Upper lobe of left lung (tissue), 6 donors: Measurements from ENCODE around the gene PNPLA7. TPM values are rescaled to one million over a fixed set of nuclear protein-coding genes. Genes with fewer than 3 reads are reported as not detected.

Source experiments
- ATAC-seq, 2 donors: fragments of 200-7000 bp; cut with Tn5 transposase; one replicate each; pipeline ENCODE4 v1.9.1; 2022; ENCODE audit warnings: mild to moderate bottlenecking in 2 of 2, moderate library complexity in 2 of 2; ENCODE audit not compliant: low FRiP score in 2 of 2
- DNase-seq, 2 donors: peaks; one replicate each; pipeline ENCODE4 v3.0.0-alpha.2; 2019 to 2020
- H3K27ac ChIP-seq, 4 donors: fragments of 200-600 bp; sonication (generic); one replicate each; pipeline ENCODE4 v1.5.1; 2016 to 2019
- H3K27me3 ChIP-seq, 4 donors: fragments of 200-600 bp; sonication (generic); one replicate each; pipeline ENCODE4 v1.5.1; 2017 to 2019
- H3K36me3 ChIP-seq, 4 donors: fragments of 200-600 bp; sonication (generic); one replicate each; pipeline ENCODE4 v1.5.1; 2016 to 2019
- H3K4me1 ChIP-seq, 4 donors: fragments of 200-600 bp; sonication (generic); one replicate each; pipeline ENCODE4 v1.5.1; 2018 to 2019
- H3K4me3 ChIP-seq, 4 donors: fragments of 200-600 bp; sonication (generic); one replicate each; pipeline ENCODE4 v1.5.1; 2017 to 2019; ENCODE audit warnings: mild to moderate bottlenecking in 2 of 4, moderate library complexity in 1 of 4
- H3K9me3 ChIP-seq, 4 donors: fragments of 200-600 bp; sonication (generic); one replicate each; pipeline ENCODE4 v1.5.1; 2018 to 2019
- EP300 ChIP-seq, 4 donors: sonication (generic); formaldehyde crosslinking; IDR thresholded peaks; one replicate each; pipeline ENCODE4 v1.5.1; 2017; ENCODE audit warnings: antibody characterized with exemption in 4 of 4, control low read depth in 2 of 4
- POLR2A ChIP-seq, 4 donors: fragments of 450-650 bp; IDR thresholded peaks; one replicate each; pipeline ENCODE4 v1.5.1; 2016 to 2017; ENCODE audit warnings: antibody characterized with exemption in 4 of 4, mild to moderate bottlenecking in 2 of 4
- POLR2AphosphoS5 ChIP-seq, 2 donors: sonication (generic); formaldehyde crosslinking; IDR thresholded peaks; one replicate each; pipeline ENCODE4 v1.5.1; 2017; ENCODE audit warnings: antibody characterized with exemption in 2 of 2
- WGBS, 2 donors: methylation state at CpG; one replicate each; pipeline ENCODE4 v1.1.5; 2017 to 2018; 5-methylcytosine and 5-hydroxymethylcytosine counted together
- total RNA-seq, 6 donors: library from RNA; depleted of rRNA in 4 of 6; stranded (reverse); fragments of >200 nt in 4 of 6; gene quantifications; one replicate each; pipeline versions ENCODE4 v1.1.0 to v1.2.1, GENCODE V29; 2016 to 2021
- TF ChIP-seq, protein P1 (sequence below), 6 experiments: fragments of 450-650 bp in 4 of 6; fragments of 200-600 bp in 2 of 6; sonication (generic) in 2 of 6; IDR thresholded peaks; one replicate each; pipeline ENCODE4 v1.5.1; 2016 to 2019; ENCODE audit warnings: antibody characterized with exemption in 6 of 6
- donor health status: DM: no; HTN: no; CAD: no; lungs with moderate emphysema.
- donor health status: DM: no; HTN: yes; CAD: no; lungs with severe emphysema.

PNPLA7 gene
- total RNA-seq, 6 donors from 2014 or later = 6.0 to 104 (median 14.0) TPM

DNA sequence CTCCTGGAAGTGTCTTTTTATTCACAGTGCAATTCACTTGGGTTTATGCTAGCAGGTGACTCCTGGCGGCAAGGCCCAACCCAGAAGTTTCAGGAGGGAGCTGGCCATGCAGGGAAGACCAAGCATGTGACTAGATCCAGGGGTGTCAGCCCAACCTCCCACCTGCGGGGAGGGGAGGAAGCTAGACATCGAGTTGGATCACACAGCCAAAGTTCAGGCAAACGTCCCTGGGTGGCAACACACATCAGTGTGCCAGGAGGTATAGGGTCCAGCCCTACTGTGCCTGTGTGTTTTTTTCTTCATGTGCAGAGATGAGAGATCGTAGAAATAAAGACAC, 25.3 kb downstream of the PNPLA7 start:
- no peak overlapping the region for H3K27ac ChIP-seq
- H3K4me1 ChIP-seq = no peaks in the 10 kb centered on the region
- no peak for ATAC-seq
- no peak overlapping the region for H3K4me3 ChIP-seq
- TF ChIP-seq EP300 (IDR thresholded peaks at IDR 0.05) (no peak), POLR2AphosphoS5 (IDR thresholded peaks at IDR 0.05) (no peak), POLR2A (IDR thresholded peaks at IDR 0.05) (no peak)
- no peaks in the 10 kb centered on the region for H3K9me3 ChIP-seq
- WGBS, 2 donors = 85 to 90% methylated on average over 5 of the region's 5 CpGs
- no peaks in the 10 kb centered on the region for H3K36me3 ChIP-seq
- H3K27me3 ChIP-seq = no peaks in the 10 kb centered on the region
- DNase-seq = no peak

DNA sequence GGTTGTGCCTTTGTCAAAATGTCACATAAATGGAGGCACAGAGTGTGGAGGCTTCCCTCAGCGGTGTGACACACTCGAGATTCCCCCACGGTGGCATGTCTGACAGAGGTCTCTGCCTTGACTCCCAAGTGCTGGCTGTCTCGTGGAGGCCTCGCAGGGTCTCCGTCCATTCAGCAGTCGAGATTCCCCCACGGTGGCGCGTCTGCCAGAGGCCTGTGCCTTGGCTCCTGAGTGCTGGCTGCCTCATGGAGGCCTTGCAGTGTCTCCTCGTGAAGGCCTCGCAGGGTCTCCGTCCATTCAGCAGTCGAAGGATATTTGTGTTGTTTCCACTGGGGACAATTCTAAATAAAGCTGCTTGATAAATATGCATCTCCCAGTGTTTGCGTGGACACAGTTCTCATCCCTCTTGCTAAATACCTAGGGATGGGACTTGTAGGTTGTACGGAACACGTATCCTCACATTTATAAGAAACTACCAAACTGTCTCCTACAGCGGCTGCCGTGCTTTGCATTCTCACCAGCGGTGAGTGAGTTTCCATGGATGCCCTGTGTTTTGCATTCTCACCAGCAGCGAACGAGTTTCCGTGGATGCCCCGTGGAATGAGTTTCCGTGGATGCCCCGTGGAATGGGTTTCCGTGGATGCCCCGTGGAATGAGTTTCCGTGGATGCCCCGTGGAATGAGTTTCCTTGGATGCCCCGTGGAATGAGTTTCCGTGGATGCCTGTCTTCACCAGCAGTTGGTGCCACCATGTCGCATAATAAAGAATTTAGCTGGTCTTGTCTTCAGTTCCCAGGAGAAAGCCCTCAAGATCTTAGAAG, 25.8 kb downstream of the PNPLA7 start:
- Histone ChIP-seq H3K36me3 (no peaks in the 10 kb centered on the region), H3K27ac (no peak overlapping the region), H3K9me3 (no peaks in the 10 kb centered on the region), H3K4me3 (no peak overlapping the region), H3K4me1 (no peaks in the 10 kb centered on the region), H3K27me3 (no peaks in the 10 kb centered on the region)
- WGBS, 2 donors = 95 to 96% methylated on average over 30 to 33 of the region's 33 CpGs
- DNase-seq (no peak), ATAC-seq (no peak)
- TF ChIP-seq POLR2AphosphoS5 (IDR thresholded peaks at IDR 0.05) (no peak), EP300 (IDR thresholded peaks at IDR 0.05) (no peak), POLR2A (IDR thresholded peaks at IDR 0.05) (no peak)
- TF ChIP-seq, protein P1, sequence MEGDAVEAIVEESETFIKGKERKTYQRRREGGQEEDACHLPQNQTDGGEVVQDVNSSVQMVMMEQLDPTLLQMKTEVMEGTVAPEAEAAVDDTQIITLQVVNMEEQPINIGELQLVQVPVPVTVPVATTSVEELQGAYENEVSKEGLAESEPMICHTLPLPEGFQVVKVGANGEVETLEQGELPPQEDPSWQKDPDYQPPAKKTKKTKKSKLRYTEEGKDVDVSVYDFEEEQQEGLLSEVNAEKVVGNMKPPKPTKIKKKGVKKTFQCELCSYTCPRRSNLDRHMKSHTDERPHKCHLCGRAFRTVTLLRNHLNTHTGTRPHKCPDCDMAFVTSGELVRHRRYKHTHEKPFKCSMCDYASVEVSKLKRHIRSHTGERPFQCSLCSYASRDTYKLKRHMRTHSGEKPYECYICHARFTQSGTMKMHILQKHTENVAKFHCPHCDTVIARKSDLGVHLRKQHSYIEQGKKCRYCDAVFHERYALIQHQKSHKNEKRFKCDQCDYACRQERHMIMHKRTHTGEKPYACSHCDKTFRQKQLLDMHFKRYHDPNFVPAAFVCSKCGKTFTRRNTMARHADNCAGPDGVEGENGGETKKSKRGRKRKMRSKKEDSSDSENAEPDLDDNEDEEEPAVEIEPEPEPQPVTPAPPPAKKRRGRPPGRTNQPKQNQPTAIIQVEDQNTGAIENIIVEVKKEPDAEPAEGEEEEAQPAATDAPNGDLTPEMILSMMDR (IDR thresholded peaks at IDR 0.05) = no peak

DNA sequence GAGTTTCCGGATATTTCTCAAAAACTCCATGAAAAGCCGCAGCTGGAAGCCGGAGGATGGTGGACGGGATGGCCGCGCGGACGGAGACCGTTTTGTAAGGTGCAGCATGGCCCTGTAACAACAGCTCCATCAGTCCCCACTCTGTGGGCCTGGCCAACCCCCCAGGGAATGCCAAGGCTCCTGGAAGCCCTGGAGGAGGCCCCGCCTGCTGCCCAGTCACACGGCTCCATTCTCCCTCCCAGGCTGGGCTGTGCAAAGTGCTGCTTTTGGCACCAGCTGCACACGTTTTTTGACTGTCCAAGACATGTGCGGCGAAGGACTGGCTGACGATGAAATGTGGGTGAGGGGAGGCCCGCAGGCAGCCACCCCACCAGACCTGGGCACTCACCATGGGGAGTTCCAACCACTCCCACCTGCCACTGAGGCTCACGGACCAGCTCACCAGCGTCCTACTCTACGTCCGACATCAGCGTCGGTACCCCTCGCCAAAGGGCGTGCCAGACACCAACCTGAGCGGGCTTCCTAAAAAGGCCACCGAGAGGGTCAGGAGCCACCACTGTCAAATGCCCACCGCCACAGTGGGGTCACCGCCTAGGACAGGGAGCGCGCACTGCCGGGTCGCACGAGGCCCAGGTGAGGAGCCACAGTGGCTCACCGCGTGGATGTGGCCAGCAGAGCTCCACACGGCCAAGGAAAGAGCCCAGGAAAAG, 27.3 kb downstream of the PNPLA7 start:
- Histone ChIP-seq H3K27me3 (no peaks in the 10 kb centered on the region), H3K27ac (no peak overlapping the region), H3K4me1 (no peaks in the 10 kb centered on the region), H3K4me3 (no peak overlapping the region), H3K9me3 (no peaks in the 10 kb centered on the region), H3K36me3 (no peaks in the 10 kb centered on the region)
- WGBS, 2 donors = 94 to 95% methylated on average over 25 to 36 of the region's 36 CpGs
- ATAC-seq (no peak), DNase-seq (no peak)
- no peak for TF ChIP-seq POLR2A (IDR thresholded peaks at IDR 0.05)
- TF ChIP-seq, protein P1 (IDR thresholded peaks at IDR 0.05) = no peak

DNA sequence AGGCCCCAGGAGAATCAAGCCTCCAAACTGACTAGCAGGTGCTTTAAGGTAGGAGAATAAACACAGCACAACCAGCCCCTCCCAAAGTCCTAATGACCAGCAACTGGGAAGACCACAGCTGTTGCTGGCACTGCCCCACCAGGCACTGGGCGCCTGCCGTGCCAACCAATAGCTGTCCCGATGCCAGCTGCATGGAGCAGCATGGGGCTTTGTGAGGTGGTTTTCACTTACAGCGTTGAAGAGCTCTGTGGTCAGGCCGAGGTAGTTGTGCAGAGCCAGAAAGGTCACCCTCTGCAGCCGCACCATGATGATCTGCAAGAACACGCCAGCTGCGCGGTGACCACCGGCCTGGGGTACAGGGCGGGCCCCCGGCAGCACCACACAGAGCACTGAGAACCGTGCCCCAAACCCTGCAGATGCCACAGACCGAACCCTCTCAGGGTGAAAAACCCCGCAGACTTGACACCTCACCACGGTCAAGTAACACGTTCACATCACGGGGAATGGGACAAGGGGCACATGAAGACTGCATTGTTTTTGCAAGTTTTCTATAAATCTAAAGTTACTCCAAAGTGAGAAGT, 28.7 kb downstream of the PNPLA7 start:
- H3K4me3 ChIP-seq = no peak overlapping the region
- H3K27me3 ChIP-seq = no peaks in the 10 kb centered on the region
- ATAC-seq (peak in 1 of 2 donors; percentile 58), DNase-seq (no peak)
- no peaks in the 10 kb centered on the region for H3K36me3 ChIP-seq
- no peak for TF ChIP-seq EP300 (IDR thresholded peaks at IDR 0.05)
- TF ChIP-seq POLR2AphosphoS5 (IDR thresholded peaks at IDR 0.05) = no peak
- TF ChIP-seq, protein P1 (IDR thresholded peaks at IDR 0.05) = no peak
- no peak for TF ChIP-seq POLR2A (IDR thresholded peaks at IDR 0.05)
- H3K9me3 ChIP-seq = no peaks in the 10 kb centered on the region
- no peak overlapping the region for H3K27ac ChIP-seq
- no peaks in the 10 kb centered on the region for H3K4me1 ChIP-seq
- WGBS, 2 donors = 92 to 93% methylated on average over 5 to 18 of the region's 18 CpGs

DNA sequence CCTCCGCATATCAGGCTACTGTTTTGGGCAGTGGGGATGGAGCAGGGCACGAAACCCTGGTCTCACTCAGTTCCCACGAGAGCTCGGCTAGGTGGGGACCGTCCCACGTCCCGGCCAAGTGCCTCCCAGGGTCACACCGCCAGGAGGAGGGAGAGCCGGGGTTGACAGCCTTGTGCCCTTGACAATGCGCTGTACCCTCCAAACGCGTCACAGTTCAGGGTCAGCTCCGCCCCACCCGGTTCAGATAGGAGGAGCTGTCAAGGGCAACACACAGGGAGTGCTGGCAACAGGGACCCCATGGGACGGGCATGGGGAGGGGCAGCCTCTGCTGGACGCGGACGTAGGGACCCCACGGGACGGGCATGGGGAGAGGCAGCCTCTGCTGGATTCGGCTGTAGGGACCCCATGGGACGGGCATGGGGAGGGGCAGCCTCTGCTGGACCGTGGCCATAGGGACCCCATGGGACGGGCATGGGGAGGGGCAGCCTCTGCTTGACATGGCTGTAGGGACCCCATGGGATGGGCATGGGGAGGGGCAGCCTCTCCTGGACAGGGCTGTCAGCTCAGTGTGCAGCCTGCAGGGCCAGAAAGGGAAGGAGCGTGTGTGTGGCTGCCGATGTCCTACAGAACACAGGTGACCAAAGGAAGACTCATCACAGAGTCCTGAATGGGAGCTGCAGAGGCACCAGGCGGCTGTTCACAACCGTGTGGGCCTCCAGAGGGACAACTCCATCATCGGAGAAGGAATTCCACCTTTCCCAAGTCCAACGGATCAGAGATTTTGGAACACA, 29.4 kb downstream of the PNPLA7 start:
- Histone ChIP-seq H3K27me3 (no peaks in the 10 kb centered on the region), H3K4me1 (no peaks in the 10 kb centered on the region), H3K27ac (no peak overlapping the region), H3K9me3 (no peaks in the 10 kb centered on the region), H3K36me3 (no peaks in the 10 kb centered on the region), H3K4me3 (no peak overlapping the region)
- no peak for DNase-seq
- TF ChIP-seq EP300 (IDR thresholded peaks at IDR 0.05) = no peak
- TF ChIP-seq, protein P1 (IDR thresholded peaks at IDR 0.05) = no peak
- no peak for TF ChIP-seq POLR2A (IDR thresholded peaks at IDR 0.05)
- TF ChIP-seq POLR2AphosphoS5 (IDR thresholded peaks at IDR 0.05) = no peak
- peak; percentile 24 to 28 for ATAC-seq
- 87% methylated on average over 20 to 22 of the region's 30 CpGs for WGBS, 2 donors
